Measurements from ENCODE around the gene CENPI.

CENPI gene

DNA sequence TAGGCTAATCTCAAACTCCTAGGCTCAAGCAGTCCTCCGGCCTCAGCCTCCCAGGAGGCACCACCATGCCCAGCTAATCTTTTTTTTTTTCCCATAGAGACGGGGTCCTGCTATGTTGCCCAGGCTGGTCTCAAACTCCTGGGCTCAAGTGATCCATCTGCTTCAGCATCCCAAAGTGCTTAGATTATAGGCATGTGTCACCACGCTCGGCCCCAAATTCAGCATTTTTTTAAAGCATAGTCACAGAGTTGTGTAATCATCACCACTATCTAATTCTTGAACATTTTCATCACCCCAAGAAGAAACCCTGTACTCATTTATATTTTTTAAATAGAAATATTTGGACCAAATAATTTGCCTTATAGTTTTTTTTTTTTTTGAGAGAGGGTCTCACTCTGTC is 10.3 kb downstream of the CENPI start:
- H3K4me1 Mint-ChIP-seq (ENCODE audit: low read depth): no peaks in the 10 kb centered on the region
- no peak overlapping the region for H3K27ac Mint-ChIP-seq
- DNase-seq (ENCODE audit: low spot score): no peak
- no peaks in the 10 kb centered on the region for H3K9me3 Mint-ChIP-seq
- H3K4me3 Mint-ChIP-seq: no peak overlapping the region
- H3K27me3 Mint-ChIP-seq (ENCODE audit: low read depth): no peaks in the 10 kb centered on the region
- H3K36me3 Mint-ChIP-seq (ENCODE audit: low read depth): peaks cover 13% of the 10 kb centered on the region

DNA sequence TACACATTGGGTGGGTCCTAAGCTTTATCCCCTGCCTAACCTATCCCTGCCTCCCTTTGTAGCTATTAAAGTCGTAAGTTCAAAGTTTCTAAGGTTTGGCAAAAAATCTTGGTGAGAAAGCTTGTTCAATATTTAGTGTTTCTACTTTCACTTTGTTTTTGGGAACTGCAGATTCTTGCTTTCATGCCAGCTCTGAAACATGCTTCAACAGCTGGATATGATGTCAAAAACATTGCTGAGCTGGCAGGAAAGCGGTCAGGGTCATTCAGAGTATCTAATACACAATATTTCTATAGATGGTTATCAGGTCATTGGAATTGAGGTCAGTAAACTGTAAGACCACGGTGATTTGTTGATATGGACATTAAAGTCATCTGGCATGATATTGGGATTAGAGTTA is 19.7 kb downstream of the CENPI start:
- DNase-seq (ENCODE audit: low spot score): no peak
- Mint-ChIP-seq H3K36me3 (ENCODE audit: low read depth) (peaks cover 21% of the 10 kb centered on the region), H3K27me3 (ENCODE audit: low read depth) (no peaks in the 10 kb centered on the region), H3K4me1 (ENCODE audit: low read depth) (no peaks in the 10 kb centered on the region), H3K9me3 (no peaks in the 10 kb centered on the region), H3K27ac (no peak overlapping the region), H3K4me3 (no peak overlapping the region)

DNA sequence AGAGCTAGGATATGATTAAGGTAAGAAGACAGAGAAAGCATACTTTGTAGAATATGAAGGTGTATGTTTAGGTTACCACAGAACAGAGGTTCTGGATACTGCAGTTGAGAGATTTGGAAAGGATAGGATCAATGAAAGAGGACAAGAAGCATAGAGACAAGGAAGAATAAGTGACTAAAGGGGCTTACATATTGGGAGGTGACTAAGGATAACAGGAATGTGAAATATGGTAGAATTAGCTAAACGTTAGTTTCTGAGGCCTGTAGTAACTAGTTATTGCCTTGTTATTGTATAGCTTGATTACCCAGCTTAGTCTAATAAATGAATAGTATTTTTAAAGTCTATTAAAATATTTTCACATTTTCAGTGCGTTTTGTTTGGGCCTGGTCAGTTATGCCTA is 38.2 kb downstream of the CENPI start:
- no peak for DNase-seq (ENCODE audit: low spot score)
- no peak overlapping the region for H3K27ac Mint-ChIP-seq
- no peak overlapping the region for H3K4me3 Mint-ChIP-seq
- H3K9me3 Mint-ChIP-seq: no peaks in the 10 kb centered on the region
- no peaks in the 10 kb centered on the region for H3K27me3 Mint-ChIP-seq (ENCODE audit: low read depth)
- H3K36me3 Mint-ChIP-seq (ENCODE audit: low read depth): peaks cover 34% of the 10 kb centered on the region
- no peaks in the 10 kb centered on the region for H3K4me1 Mint-ChIP-seq (ENCODE audit: low read depth)
